HG03469 (cell line): ENCODE results near the gene PPP2R5C.
"Not testable (repeated sequence)": the region's sequence is repeated elsewhere in the genome, so short reads cannot be mapped to it uniquely, and the experiment has no call there.

Experiments used
- ATAC-seq: cut with Tn5 transposase; IDR thresholded peaks from one replicate; pipeline ENCODE4 v1.9.1; 2021; ENCODE audit warnings: mild to moderate bottlenecking, moderate library complexity, moderate number of reproducible peaks; ENCODE audit not compliant: unreplicated experiment

Gene PPP2R5C

DNA sequence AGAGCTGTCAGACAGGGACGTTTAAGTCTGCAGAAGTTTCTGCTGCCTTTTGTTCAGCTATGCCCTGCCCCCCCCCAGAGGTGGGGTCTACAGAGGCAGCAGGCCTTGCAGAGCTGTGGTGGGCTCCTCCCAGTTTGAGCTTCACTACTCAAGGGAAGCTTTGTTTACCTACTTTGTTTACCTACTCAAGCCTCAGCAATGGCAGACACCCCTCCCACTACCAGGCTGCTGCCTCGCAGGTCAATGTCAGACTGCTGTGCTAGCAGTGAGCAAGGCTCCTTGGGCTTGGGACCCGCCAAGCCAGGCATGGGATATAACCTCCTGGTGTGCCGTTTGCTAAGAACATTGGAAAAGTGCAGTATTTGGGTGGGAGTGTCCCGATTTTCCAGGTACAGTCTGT, 11.8 kb upstream of the PPP2R5C start:
- not testable (repeated sequence) for ATAC-seq

DNA sequence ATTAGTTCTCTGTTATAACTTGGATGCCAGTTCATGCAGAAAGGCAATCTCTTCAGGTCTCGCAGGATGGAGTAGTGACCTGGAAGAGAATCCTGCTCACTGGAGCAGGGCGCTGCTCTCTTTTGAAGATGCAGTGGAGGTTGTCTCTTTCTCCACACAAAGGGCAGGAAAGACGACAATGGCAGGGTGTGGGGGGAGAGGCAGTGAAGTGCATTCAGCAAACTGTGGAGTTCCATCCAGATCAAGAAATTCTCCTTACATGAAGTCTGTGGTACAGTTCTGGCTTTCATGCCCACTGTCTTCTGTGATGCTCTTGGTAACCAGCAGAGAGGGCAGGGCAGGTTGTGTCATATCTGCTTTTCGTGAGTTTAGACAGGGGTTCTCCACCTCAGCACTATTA, 6.6 kb upstream of the PPP2R5C start:
- no peak for ATAC-seq

DNA sequence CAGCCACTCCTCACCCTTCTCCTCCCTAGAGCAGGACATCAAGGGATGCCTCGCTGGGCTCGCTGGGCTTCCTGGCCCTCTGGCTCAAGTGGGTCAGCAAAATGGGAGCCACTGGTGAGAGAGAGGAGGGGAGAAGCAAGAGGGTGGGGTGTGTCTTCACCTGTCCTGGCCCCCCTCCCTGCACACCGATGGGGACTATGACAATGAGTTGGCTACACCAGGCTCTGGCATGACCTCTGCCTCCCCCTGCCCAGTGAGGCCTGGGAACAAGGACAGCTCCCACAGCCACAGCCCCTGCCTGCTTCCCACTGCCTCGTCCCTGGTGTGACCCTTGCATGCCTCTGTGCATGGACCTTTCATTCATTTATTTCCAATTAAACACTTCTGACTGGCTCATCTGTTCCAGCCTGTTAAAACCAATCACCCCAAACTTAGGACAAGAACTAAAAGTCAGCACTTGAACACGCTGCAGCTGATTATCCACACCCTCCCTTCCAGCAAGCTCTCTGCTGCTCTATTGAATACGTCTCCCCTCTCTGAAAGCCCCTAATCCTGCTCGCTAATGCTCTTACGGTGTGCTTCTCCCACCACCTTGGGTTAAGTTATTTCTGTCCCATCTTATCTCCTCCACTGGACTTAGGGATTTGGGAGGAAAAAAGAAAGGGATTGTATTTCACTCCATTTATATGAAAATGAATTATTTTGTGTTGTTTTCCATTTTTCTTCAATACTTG, 5.8 kb upstream of the PPP2R5C start:
- ATAC-seq, result no peak

DNA sequence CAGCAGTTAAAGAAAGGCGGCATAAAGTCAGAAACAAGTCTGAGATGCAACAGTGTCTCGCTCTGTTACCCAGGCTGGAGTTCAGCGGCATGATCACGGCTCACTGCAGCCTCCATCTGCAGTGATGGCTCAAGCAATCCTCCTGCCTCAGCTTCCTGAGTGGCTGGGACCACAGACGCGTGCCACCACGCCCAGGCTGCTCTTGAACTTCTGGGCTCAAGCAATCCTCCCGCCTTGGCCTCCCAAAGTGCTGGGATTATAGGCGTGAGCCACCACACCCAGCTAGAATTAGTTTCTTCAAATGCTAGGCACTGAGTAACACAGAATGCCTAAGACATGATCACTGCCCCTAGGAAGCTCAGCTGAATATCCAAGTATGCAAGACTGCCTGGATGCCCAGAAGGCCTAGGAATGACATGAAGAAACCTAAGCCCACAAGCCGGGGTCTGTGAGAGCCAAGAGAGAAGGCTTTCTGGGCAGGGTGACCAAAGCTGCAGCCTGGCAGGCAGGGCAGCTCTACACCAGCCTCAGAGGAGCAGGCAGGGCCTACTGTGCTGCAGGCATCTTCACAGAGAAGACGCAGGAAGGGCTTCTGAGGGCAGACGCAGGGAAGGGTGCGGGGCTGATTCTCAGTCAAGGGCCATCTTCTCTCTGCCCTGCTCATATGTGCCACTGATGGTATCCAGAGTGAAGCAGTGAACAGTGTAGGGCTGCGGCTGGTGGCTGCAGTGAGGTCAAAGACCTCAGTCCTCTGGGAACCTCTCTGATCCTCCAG, 4.3 kb upstream of the PPP2R5C start:
- no peak for ATAC-seq

DNA sequence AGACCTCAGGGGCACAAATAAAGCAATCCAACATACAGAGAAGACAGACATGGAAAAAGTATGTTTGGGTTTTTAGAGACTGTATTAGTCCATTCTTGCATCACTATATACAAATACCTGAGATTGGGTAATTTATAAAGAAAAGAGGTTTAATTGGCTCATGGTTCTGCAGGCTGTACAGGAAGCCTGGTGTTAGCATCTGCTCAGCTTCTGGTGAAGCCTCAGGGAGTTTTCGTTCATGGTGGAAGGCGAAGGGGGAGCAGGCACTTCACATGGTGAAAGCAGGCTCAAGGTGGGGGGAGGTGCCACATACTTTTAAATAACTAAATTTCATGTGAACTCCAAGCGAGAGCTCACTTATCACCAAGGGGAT, 3.7 kb upstream of the PPP2R5C start:
- no peak for ATAC-seq

DNA sequence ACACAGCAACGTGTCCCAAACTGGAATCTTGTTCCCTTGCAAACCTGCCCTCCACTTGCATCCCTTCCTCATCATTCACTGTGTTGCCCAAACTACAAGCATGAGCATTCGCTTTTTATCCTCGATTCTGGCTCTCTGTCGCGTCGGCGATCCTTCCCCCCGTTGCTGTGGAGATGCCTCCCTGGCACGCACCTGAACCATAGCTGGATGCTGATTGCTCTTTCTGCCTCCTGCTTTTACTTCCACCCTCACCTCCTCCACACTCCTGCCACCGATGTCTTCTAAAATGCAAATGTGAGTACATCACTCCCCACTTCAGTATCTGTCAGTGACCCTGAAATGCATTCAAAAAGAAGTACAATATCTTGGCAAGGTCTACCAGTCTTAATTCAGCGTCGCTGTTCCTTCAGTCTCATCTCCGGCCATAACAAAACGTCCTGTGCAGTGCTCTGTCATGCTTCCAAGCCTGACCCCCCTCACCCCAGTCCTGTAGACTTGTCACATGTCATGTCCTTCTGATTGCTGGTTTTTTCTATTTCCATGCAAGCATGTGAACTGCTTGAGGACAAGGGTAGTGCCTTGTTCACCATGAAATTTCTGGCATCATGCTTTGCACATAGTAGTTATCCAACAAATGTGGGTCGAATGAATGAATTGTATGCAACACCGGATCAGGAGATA, 2.5 kb upstream of the PPP2R5C start:
- no peak for ATAC-seq

DNA sequence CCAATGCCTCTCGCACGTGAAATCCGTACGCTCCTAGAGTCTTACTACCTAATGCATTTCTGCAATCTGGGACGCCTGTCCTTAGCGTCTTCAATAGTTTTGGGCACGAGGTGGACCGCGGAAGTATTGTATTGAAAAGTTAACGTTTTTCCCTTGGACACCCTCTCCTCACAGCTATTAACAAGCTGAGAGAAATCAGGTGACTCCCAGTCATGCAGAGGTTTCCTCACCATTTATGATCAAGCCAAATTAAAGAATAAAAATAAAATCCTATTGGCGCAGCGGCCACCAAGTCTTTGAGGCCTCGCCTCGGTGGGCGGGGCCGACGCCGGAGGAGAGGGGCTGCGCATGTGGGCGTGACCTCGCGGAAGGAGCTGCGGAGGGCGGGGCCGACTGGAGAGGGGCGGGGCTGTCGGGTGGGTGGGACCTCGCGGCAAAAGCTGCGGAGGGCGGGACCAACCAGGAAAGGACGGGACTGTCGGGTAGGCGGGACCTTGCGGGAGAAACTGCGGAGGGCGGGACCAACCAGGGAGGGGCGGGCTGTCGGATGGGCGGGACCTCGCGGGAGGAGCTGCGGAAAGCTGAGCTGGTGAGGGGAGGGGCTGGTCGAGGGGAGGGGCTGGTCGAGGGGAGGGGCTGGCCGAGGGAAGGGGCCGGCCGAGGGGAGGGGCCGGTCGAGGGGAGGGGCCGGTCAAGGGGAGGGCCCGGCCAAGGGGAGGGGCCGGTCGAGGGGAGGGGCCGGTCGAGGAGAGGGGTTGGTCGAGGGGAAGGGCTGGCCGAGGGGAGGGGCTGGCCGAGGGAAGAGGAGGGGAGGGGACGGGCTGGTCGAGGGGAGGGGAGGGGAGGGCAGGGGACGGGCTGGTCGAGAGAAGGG, 1.1 kb upstream of the PPP2R5C start:
- peak; percentile 35 for ATAC-seq

DNA sequence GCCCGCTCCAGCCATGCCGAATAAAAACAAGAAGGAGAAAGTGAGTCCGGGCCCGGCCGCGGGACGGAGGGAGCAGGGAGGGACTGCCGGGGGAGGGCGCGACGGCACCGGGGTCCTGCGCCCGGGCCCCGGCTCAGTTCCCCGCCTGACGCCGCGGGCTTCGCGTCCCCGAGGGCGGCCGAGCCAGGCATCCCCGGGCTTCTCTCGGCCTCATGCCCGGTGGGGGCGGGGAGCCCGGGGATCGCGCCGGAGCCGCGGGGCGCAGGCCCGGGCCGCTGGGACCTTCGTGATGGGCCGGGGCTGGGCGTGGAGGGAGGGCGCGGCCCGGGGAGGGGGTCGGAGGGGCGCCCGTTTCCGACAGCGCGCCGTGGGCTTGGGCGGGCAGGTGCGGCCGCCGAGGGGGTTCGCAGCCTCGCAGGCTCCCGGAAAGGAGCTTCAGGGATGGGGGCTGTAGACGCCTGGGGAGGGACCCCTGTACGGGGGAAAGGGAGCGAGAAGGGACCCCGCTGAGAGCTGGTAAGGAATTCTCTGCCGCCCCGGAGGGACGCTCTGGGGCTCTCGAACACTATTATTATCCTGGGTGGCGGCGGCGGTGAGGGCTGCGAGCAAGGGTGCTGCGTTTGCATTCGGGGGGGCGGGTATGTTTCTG, 496 bp downstream of the PPP2R5C start:
- ATAC-seq, result peak; percentile 1

DNA sequence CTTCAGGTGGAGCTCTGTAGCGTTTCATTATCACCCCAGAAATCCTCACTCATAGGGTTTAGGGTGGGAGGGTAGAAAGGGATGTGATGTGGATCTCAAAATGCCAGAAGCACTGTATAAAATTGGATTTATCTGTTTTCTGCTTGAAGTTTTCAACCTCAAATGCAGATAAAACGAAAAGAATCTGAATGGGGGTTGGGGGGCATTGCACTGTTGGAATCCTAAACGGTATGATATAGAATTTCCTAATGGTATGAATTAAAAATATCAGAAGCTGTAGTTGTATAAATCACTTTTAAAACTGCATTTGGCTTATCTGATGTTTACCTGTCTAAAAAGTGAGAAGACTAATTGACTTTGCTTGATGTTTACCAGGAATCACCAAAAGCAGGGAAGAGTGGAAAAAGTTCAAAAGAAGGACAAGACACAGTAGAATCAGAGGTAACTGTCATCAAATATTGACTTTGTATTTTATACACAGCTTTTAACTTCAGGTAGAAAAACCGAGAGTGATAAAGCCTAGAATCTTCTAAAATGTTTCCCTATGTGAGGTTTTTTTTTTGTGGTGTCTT, 1.1 kb downstream of the PPP2R5C start:
- no peak for ATAC-seq

DNA sequence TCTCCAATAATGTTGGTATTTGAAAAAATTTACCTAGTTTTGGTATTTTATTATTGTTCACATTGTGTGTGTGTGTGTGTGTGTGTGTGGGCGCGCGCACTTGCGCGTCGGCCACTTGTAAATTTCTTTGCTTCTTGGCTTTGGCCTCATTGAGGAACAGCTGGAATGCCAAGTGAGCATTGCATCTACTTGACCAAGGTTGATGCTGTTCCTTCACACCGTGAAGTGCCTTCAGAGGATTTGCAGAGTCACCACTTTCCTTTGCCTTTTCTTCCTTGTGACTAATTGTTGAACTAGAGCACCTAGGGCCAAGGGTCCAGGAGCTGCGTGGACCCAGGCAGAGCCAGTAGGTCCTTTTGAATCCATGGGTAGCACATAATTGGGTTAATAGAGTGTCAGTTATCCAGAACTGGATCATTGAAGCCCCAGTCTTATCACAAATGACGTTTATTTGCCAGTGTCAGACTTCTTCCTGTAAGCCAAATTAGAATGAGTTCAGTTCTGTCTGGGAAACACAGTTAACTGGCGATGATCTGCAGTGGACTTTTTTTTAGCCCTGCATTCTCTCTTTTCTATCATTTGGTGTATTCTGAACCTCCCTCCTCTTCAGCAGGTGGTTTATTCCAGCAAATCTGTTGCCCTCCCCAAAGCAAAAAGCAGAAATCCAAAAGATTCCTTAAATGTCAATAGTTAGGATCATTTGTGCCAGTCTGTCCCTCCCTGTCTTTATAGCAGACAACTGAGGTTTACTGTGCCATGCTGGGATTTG, 2.6 kb downstream of the PPP2R5C start:
- no peak for ATAC-seq

DNA sequence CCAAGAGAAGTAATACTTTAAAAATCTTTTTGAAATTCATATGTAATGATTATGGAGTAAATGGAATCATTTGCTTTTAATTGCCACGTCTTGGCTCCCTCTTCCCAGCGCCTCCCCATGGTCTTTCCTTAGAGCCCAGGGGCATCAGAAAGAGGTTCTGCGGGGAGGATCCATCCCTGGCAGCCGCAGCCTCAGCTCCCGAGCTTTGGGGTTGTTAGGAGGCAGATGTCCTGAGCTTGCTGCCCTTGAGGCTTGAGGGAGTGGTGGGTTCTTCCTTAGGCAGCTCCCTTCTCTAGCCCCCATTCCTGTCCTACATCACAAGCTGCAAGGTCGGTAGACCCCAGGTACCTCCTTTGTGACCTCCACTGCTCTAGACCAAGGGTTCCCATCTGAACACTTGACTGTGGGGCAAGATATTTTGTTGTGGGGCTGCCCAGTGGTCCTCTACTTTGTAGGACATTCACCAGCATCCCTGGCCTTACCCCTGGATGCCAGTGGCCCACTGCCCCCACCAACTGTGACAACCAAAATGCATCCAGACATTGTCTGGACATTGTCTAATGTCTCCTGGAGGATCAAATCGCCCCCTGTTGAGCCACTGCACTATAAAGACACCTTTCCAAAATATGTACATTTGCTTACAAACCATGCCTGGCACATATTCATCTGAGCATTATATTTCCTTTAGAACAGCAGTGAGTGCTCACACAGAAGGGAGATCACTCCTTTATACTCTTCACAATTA, 6.3 kb downstream of the PPP2R5C start:
- no peak for ATAC-seq

DNA sequence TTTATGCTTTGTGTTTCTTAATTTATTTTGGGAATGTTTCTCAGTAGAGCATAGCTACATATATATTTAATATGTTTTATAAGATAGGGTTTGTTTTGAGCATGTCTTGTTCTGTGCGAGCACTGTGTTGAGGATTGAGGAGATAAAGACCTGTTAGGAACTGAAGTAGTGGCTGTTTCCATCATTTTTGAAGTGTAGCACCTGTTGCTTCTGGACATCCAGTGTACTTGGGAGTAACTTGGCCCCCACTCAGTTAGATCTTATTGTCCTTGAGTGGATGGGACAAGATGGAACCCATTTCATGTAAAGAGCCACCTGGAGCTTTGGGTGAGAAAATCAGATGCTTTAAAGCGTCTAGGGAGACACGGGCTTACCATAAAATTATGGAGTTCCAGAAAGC, 8.7 kb downstream of the PPP2R5C start:
- no peak for ATAC-seq

DNA sequence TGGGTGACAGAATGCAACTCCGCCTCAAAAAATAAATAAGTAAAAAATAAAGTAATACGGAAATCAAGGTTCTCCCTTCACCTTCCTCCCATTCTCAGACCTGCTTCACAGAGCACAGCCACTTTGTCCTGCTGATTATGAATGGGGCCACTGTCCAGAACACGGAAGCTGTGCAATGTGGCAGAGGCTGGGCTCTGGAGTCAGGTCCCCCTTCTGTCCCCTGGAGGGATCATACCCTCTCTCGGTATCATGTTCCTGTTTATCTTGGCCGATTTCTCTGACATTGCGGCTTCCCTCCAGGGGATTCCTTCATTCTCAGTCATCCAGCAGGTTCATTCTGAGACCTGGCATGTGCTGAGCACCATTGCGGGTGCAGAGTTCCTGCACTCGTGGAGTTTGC, 11.3 kb downstream of the PPP2R5C start:
- no peak for ATAC-seq

DNA sequence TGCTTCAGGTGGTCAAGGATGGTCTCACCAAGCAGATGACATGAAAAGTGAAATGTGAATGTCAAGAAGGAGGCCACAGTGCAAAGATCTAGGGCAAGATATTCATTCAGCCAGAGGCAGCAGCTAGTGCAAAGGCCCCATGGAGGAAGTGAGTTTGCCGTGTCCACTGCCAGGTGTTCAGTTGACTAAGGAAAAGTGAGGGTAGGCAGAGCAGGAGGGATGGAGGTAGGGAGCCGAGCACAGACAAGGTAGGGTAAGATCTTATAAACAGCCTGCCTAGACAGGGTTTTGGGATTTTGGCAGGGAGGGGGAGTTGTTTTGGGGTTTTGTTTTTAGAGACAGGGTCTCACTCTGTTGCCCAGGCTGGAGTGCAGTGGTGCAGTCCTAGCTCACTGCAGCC, 11.9 kb downstream of the PPP2R5C start:
- ATAC-seq, result no peak

DNA sequence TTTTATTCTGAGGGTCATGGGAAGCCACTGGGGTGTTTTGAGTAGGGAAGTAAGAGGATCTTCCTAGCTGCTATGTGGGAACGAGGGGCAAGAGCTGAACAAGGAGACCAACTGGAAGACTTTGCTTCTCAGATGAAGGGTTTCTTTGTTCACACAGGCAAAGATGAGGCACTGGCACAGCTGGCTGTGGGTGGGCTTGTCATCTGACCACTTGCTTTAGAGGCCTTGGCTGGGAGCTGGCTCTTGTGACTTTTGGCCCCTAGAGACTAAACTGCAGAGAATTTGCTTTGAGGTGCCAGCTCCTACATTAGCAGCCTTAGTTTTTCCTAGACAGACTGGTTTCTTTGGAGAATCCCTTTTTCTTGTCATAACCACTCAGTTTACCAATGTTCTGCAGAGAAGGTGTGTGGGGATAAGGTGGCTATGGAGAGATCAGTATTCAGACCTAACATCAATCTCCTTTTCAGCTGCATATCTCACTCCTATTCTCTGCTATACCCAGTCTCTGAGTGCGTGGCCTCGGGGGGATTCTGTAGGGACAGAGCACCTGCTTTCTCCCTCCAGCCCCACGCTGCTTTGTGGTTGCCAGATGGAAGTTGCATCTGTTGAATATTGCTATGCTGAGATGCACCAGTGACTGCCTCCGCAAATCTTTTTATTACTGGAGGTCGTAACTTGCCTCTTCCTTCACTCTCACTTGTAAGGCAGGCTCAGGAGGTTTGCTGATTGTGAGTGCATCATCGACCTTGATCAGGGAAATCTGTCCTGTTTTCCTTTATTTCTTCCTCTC, 12.7 kb downstream of the PPP2R5C start:
- ATAC-seq, result no peak

DNA sequence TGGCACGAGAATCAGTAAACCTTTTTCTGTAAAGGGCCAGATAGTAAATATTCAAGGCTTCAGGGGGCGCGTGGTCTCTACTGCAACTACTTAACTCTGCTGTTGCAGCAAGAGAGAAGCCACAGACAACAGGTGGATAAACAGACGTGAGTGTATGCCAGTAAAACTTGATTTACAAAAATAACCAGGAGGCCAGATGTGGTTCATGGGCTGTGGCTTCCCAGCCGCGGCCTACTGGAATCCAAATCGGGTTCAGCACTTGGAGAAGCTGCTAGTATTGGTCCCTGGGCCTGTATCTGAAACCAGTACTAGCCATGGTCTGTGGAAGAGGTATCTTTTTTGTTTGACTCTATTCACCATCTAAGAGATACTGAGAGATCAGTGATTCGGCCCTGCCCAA, 13.3 kb downstream of the PPP2R5C start:
- ATAC-seq, result no peak

DNA sequence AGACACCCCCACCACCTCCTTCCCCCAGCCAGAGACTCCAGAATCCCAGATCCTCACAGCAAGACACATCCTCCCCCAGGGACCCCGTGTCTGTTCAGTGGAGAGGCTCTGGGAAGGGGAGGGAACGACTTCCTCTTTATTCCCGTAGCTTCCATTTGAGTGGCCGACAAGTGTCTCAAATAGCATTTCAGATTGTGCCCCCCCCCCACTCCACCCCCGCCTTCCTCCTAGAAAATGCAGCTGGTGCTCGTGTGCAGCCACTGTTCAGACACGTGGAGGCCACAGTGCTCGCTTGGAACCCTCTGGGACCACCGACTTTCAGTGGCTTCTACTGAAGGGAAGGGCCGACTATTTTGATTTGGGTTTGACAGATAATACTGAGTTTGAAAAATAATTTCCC, 14.3 kb downstream of the PPP2R5C start:
- ATAC-seq, result no peak

DNA sequence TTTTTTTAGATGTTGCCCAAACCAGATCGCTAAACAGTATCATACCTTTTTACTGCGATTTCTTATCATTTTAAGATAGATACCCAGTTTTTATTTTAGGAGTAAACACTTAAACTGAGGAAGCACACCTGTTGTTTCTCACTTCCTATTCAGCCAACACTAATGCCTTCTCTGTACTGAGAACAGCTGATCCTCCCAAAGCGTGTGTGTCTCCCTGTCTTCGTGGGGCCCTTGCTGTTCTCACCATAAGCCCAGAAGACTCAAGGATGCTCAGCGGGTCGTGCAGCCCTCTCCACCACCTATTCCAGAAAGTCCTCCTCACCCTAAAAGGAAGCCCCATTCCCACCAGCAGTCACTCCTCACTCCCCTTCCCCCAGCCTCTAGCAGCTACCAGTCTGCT, 14.8 kb downstream of the PPP2R5C start:
- ATAC-seq, result no peak
